HG03064 (cell line): Measurements from ENCODE around the gene HMCN2.

Source experiments
- ATAC-seq: cut with Tn5 transposase; IDR thresholded peaks from one replicate; pipeline ENCODE4 v1.9.1; 2021; ENCODE audit warnings: low read depth; ENCODE audit not compliant: unreplicated experiment

Gene HMCN2

GRCh38 chr9:130405657-130406257 lies 140.2 kb downstream of the HMCN2 start:
- no peak for ATAC-seq

GRCh38 chr9:130406278-130406895 lies 140.8 kb downstream of the HMCN2 start:
- no peak for ATAC-seq

GRCh38 chr9:130407916-130408663 lies 142.5 kb downstream of the HMCN2 start:
- no peak for ATAC-seq

GRCh38 chr9:130408669-130409068 lies 143.1 kb downstream of the HMCN2 start:
- no peak for ATAC-seq

GRCh38 chr9:130409246-130409645 lies 143.7 kb downstream of the HMCN2 start:
- no peak for ATAC-seq

GRCh38 chr9:130410443-130410842 lies 144.9 kb downstream of the HMCN2 start:
- ATAC-seq, result no peak

- ATAC-seq, result no peak
Observed at GRCh38 chr9:130411566-130411915, 146.0 kb downstream of the HMCN2 start.

GRCh38 chr9:130414081-130414731 lies 148.6 kb downstream of the HMCN2 start:
- ATAC-seq, result no peak

GRCh38 chr9:130414910-130415746 lies 149.6 kb downstream of the HMCN2 start:
- no peak for ATAC-seq

- no peak for ATAC-seq
Observed at GRCh38 chr9:130417602-130418001, 152.0 kb downstream of the HMCN2 start.

GRCh38 chr9:130418776-130419175 lies 153.2 kb downstream of the HMCN2 start:
- ATAC-seq, result no peak

- ATAC-seq, result no peak
Observed at GRCh38 chr9:130419521-130420035, 154.0 kb downstream of the HMCN2 start.

- no peak for ATAC-seq
Observed at GRCh38 chr9:130421154-130421801, 155.7 kb downstream of the HMCN2 start.

GRCh38 chr9:130421802-130422276 lies 156.3 kb downstream of the HMCN2 start:
- no peak for ATAC-seq

- ATAC-seq, result no peak
Observed at GRCh38 chr9:130422546-130422945, 157.0 kb downstream of the HMCN2 start.

- ATAC-seq, result no peak
Observed at GRCh38 chr9:130423272-130423671, 157.7 kb downstream of the HMCN2 start.

GRCh38 chr9:130424595-130425454 lies 159.3 kb downstream of the HMCN2 start:
- no peak for ATAC-seq

- no peak for ATAC-seq
Observed at GRCh38 chr9:130425741-130426466, 160.3 kb downstream of the HMCN2 start.
